Heart right ventricle (tissue), 16 donors: ENCODE results near the gene PRUNE1. TPM values are rescaled to one million over a fixed set of nuclear protein-coding genes. Genes with fewer than 3 reads are reported as not detected.

Experiments used
- ATAC-seq, 8 donors: fragments of 200-7000 bp; cut with Tn5 transposase; one replicate each; pipeline ENCODE4 v1.9.1; 2020; ENCODE audit warnings: mild to moderate bottlenecking in 8 of 8, moderate library complexity in 8 of 8, moderate number of reproducible peaks in 1 of 8
- DNase-seq, 2 donors: peaks; one replicate each; pipeline ENCODE4 v3.0.0-alpha.2; 2020
- H3K27ac ChIP-seq, 10 donors: fragments of 200-600 bp; sonication (generic) in 2 of 10; one replicate each; pipeline versions ENCODE4 v1.5.0 to v1.8.0; 2020 to 2022; ENCODE audit warnings: mild to moderate bottlenecking in 3 of 10
- H3K27me3 ChIP-seq, 7 donors: fragments of 200-600 bp; one replicate each; pipeline ENCODE4 v1.8.0; 2021 to 2022; ENCODE audit warnings: mild to moderate bottlenecking in 2 of 7
- H3K36me3 ChIP-seq, 9 donors: fragments of 200-600 bp; sonication (generic) in 1 of 9; one replicate each; pipeline versions ENCODE4 v1.5.0 to v1.8.0; 2020 to 2022; ENCODE audit warnings: mild to moderate bottlenecking in 2 of 9
- H3K4me1 ChIP-seq, 9 donors: fragments of 200-600 bp; sonication (generic) in 1 of 9; one replicate each; pipeline versions ENCODE4 v1.5.0 to v1.8.0; 2020 to 2022; ENCODE audit warnings: mild to moderate bottlenecking in 4 of 9
- H3K4me3 ChIP-seq, 10 donors: fragments of 200-600 bp; sonication (generic) in 2 of 10; one replicate each; pipeline versions ENCODE4 v1.5.0 to v1.8.0; 2020 to 2022; ENCODE audit warnings: mild to moderate bottlenecking in 7 of 10, moderate library complexity in 2 of 10
- H3K9me3 ChIP-seq, 11 donors: fragments of 200-600 bp in 10 of 11; sonication (generic) in 2 of 11; one replicate each; pipeline versions ENCODE4 v1.5.0 to v1.8.0; 2013 to 2022; ENCODE audit warnings: mild to moderate bottlenecking in 2 of 11, control low read depth in 1 of 11, moderate library complexity in 1 of 11
- CTCF ChIP-seq, 9 donors: fragments of 200-600 bp; sonication (generic) in 2 of 9; IDR thresholded peaks; one replicate each; pipeline versions ENCODE4 v1.5.0 to v1.8.0; 2021 to 2022; ENCODE audit warnings: antibody characterized with exemption in 9 of 9, mild to moderate bottlenecking in 5 of 9, moderate library complexity in 1 of 9
- WGBS, 2 donors: extraction: QIAGEN DNeasy Blood & Tissue Kit; methylation state at CpG; one replicate each; pipeline ENCODE4 v1.1.7; 2013; ENCODE audit warnings: inconsistent platforms in 1 of 2; 5-methylcytosine and 5-hydroxymethylcytosine counted together
- intact Hi-C, 10 donors: fragments of 100-400 bp; cut with DNase I; formaldehyde crosslinking; loops; one replicate each; pipeline versions ENCODE4 v1.11.1 to v1.14.2; 2022
- polyA plus RNA-seq, 2 donors: library from polyadenylated mRNA; stranded (reverse); fragments of 200-250 nt; gene quantifications; one replicate each; pipeline ENCODE4 v1.2.3, GENCODE V29; 2013
- total RNA-seq, 10 donors: library from RNA; stranded (reverse); fragmentation: NEBNext Ultra II Directional in 3 of 10; extraction: Animal tissue kit (Norgen Biotek cat#: 25700) in 3 of 10; gene quantifications; one replicate each; pipeline versions ENCODE4 v1.2.1 to v1.2.4, GENCODE V29; 2021 to 2023
- donor health status: Arrhythmogenic right ventricular cardiomyopathy.
- donor health status: ischemic (EF 13 %, LVEDD 7.1; RV severe dilation, severe dysfunction).
- donor health status: healthy with polysubstance abuse.
- donor health status: DM: no; HTN: yes; CAD: no.
- donor health status: DM: no; HTN: no; CAD: no.
- donor health status: ischemic (EF 25% LVEDD 6.9; RV normal size, moderate dysfunction).
- donor health status: ischemic (EF 25% LVEDD 5.7; RV mildly dilated, moderate dysfunction).
- donor health status: healthy.
- donor health status: DM: yes; HTN: yes; CAD: no.
- donor health status: Ischemic cardiomyopathy.
- donor health status: ischemic (EF 35%, LVEDD 5.7; RV mildly dilated, moderate dysfunction).
- donor health status: nonischemic (EF 11% LVEDD 7.7; RV severe dilation, severe dysfunction).
- donor health status: DM: yes; HTN: yes; CAD: no.
- donor health status: PGD.
- donor health status: ischemic (EF 29% LVEDD 5.4; RV normal size, mild dysfunction).
- donor health status: nonischemic (EF 23%, LVEDD 6.1; RV moderate dilation, normal function).

Gene PRUNE1
- total and polyA plus RNA-seq, 12 donors: 11.5 to 50.1 (median 43.9) TPM

- no peak overlapping the region for H3K4me3 ChIP-seq
These were observed 14.0 kb upstream of the PRUNE1 start for GRCh38 chr1:150994248-150994647.

GRCh38 chr1:150995460-150995859 lies 12.8 kb upstream of the PRUNE1 start:
- Histone ChIP-seq H3K4me3 (peak overlapping the region in 5 of 10 donors; percentile 14 to 41 (median 24)), H3K27ac (peak overlapping the region in 7 of 10 donors; percentile 17 to 62 (median 49)), H3K27me3 (no peaks in the 10 kb centered on the region), H3K4me1 (peaks cover 0 to 27% (median 12%) of the 10 kb centered on the region in 9 donors), H3K9me3 (no peaks in the 10 kb centered on the region), H3K36me3 (peaks cover 0 to 41% (median 28%) of the 10 kb centered on the region in 9 donors)
- DNase-seq (no peak), ATAC-seq (peak in 5 of 8 donors; percentile 8 to 43 (median 14))
- WGBS, 2 donors: 37 to 47% methylated on average over 4 of the region's 4 CpGs
- no peak for TF ChIP-seq CTCF (IDR thresholded peaks at IDR 0.05)
- intact Hi-C loops: no loop called here

More at GRCh38 chr1:150994248-150994647, 14.0 kb upstream of the PRUNE1 start:
- Histone ChIP-seq H3K27ac (no peak overlapping the region), H3K27me3 (no peaks in the 10 kb centered on the region), H3K4me1 (peaks cover 0 to 21% (median 12%) of the 10 kb centered on the region in 9 donors), H3K9me3 (no peaks in the 10 kb centered on the region), H3K36me3 (peaks cover 0 to 29% (median 26%) of the 10 kb centered on the region in 9 donors)
- ATAC-seq: no peak
- 71 to 75% methylated on average over 3 of the region's 3 CpGs for WGBS, 2 donors
- intact Hi-C loops: no loop called here
- DNase-seq: no peak
- TF ChIP-seq CTCF (IDR thresholded peaks at IDR 0.05): no peak

- no peaks in the 10 kb centered on the region for H3K27me3 ChIP-seq
- peak overlapping the region in 5 of 10 donors; percentile 14 to 41 (median 24) for H3K4me3 ChIP-seq
- intact Hi-C loops: loop anchor here in 1 of 10 donors (2.0 kb wide), 1 partner anchor 17 kb away; no protein-coding TSS in a partner anchor
- ATAC-seq (peak in 7 of 8 donors; percentile 16 to 76 (median 61)), DNase-seq (no peak)
- 27 to 39% methylated on average over 9 of the region's 9 CpGs for WGBS, 2 donors
- H3K9me3 ChIP-seq: no peaks in the 10 kb centered on the region
- H3K27ac ChIP-seq: peak overlapping the region in 7 of 10 donors; percentile 17 to 62 (median 49)
- H3K4me1 ChIP-seq: peaks cover 0 to 31% (median 12%) of the 10 kb centered on the region in 9 donors
- peak; percentile 64 to 90 (median 85) for TF ChIP-seq CTCF (IDR thresholded peaks at IDR 0.05)
- H3K36me3 ChIP-seq: peaks cover 0 to 46% (median 28%) of the 10 kb centered on the region in 9 donors
These were observed 12.4 kb upstream of the PRUNE1 start for GRCh38 chr1:150995896-150996295.

- H3K27me3 ChIP-seq: no peaks in the 10 kb centered on the region
- no peak for TF ChIP-seq CTCF (IDR thresholded peaks at IDR 0.05)
- H3K9me3 ChIP-seq: no peaks in the 10 kb centered on the region
- peak in 1 of 8 donors; percentile 8 for ATAC-seq
- intact Hi-C loops: loop anchor here in 1 of 10 donors (2.0 kb wide), 1 partner anchor 18 kb away; no protein-coding TSS in a partner anchor
- H3K4me3 ChIP-seq: no peak overlapping the region
- peaks cover 0 to 60% (median 34%) of the 10 kb centered on the region in 9 donors for H3K36me3 ChIP-seq
- no peak for DNase-seq
- no peak overlapping the region for H3K27ac ChIP-seq
- 86 to 89% methylated on average over 20 of the region's 20 CpGs for WGBS, 2 donors
- peaks cover 2 to 43% (median 16%) of the 10 kb centered on the region in 9 donors for H3K4me1 ChIP-seq
These were observed 10.9 kb upstream of the PRUNE1 start for GRCh38 chr1:150997126-150997872.
